Endothelial cell of umbilical vein (primary cell): Measurements from ENCODE around the gene EPDR1. TPM values are rescaled to one million over a fixed set of nuclear protein-coding genes. Genes with fewer than 3 reads are reported as not detected.

ENCODE experiments used
- BruUV-seq: library from RNA; stranded (reverse); fragments of 400-500 nt; replicated peaks from 2 replicates; lab custom pipeline; 2021; lab: Mats Ljungman, UMichigan
- CTCF ChIA-PET: fragments of 300-600, 350-600 bp; sonication (Branson Sonifier 250); formaldehyde crosslinking; loops from one replicate; lab custom pipeline; 2021; ENCODE audit warnings: antibody characterized with exemption, inconsistent platforms; lab: Charles Lee
- POLR2A ChIA-PET: fragments of 300-600, 350-600 bp; sonication (Branson Sonifier 250); formaldehyde crosslinking; loops from one replicate; lab custom pipeline; 2021; ENCODE audit warnings: antibody characterized with exemption, inconsistent platforms; lab: Charles Lee
- DNase-seq: peaks from one replicate; pipeline ENCODE4 v3.0.0-alpha.2; 2011; ENCODE audit warnings: low read depth, low spot score
- FAIRE-seq: peaks from 2 replicates; lab custom pipeline; 2011; peaks lifted over from hg19 to GRCh38; lab: Jason Lieb, UNC
- H2AFZ ChIP-seq: 2 replicates; pipeline ENCODE4 v1.6.0; 2012; ENCODE audit warnings: low read depth, low read length, control low read depth, inconsistent platforms
- H3K27ac ChIP-seq: 2 replicates; pipeline ENCODE4 v1.5.1; 2011; ENCODE audit warnings: low read depth, mild to moderate bottlenecking, control low read depth, low read length, moderate library complexity; ENCODE audit not compliant: insufficient read depth
- H3K27me3 ChIP-seq, 2 experiments: 2 replicates each; pipeline versions ENCODE4 v1.6.0 to v1.6.1; 2011; ENCODE audit warnings: low read length in 2 of 2, mixed read lengths in 1 of 2; ENCODE audit not compliant: control insufficient read depth in 2 of 2, insufficient read depth in 2 of 2
- H3K36me3 ChIP-seq, 2 experiments: 2 replicates in 1 of 2; 3 replicates in 1 of 2; pipeline ENCODE4 v1.5.1; 2011; ENCODE audit warnings: low read length in 2 of 2, mild to moderate bottlenecking in 1 of 2, moderate library complexity in 1 of 2; ENCODE audit not compliant: control insufficient read depth in 2 of 2, insufficient read depth in 2 of 2; ENCODE audit errors: extremely low read depth in 1 of 2
- H3K4me1 ChIP-seq: 3 replicates; pipeline ENCODE4 v1.5.1; 2011; ENCODE audit warnings: mild to moderate bottlenecking, low read length; ENCODE audit not compliant: control insufficient read depth, insufficient read depth; ENCODE audit errors: extremely low read depth
- H3K4me2 ChIP-seq: 2 replicates; pipeline ENCODE4 v1.6.1; 2011; ENCODE audit warnings: low read length, control low read depth, mixed read lengths; ENCODE audit not compliant: insufficient read depth
- H3K4me3 ChIP-seq, 3 experiments: fragments of 200-600 bp in 1 of 3; sonication (generic), shearing (Covaris generic) in 1 of 3; replicated peaks in 1 of 3; 2 replicates each; pipeline ENCODE4 v1.5.1; 2011 to 2016; ENCODE audit warnings: control low read depth in 3 of 3, low read length in 3 of 3, mild to moderate bottlenecking in 2 of 3, inconsistent platforms in 1 of 3, low read depth in 1 of 3, moderate library complexity in 1 of 3; ENCODE audit not compliant: insufficient read depth in 1 of 3
- H3K79me2 ChIP-seq: 2 replicates; pipeline ENCODE4 v1.6.0; 2012; ENCODE audit warnings: low read length, inconsistent platforms; ENCODE audit not compliant: control insufficient read depth, insufficient read depth
- H3K9ac ChIP-seq: replicated peaks from 2 replicates; pipeline ENCODE3; 2011; ENCODE audit warnings: low read length, control low read depth; ENCODE audit not compliant: insufficient read depth; ENCODE audit errors: extremely low read depth
- H3K9me1 ChIP-seq: replicated peaks from 3 replicates; pipeline ENCODE4 v1.6.0; 2011; ENCODE audit warnings: mild to moderate bottlenecking, low read length; ENCODE audit not compliant: control insufficient read depth, insufficient read depth; ENCODE audit errors: extremely low read depth
- H3K9me3 ChIP-seq: replicated peaks from 2 replicates; pipeline ENCODE4 v1.5.1; 2012; ENCODE audit warnings: low read length, inconsistent platforms; ENCODE audit not compliant: control insufficient read depth, insufficient read depth
- H4K20me1 ChIP-seq: replicated peaks from 2 replicates; pipeline ENCODE3; 2011; ENCODE audit warnings: mild to moderate bottlenecking, low read length; ENCODE audit not compliant: control insufficient read depth, insufficient read depth; ENCODE audit errors: extremely low read depth
- EZH2 ChIP-seq: IDR thresholded peaks from 2 replicates; pipeline ENCODE4 v1.6.1; 2012; ENCODE audit warnings: borderline replicate concordance, low read depth, mild to moderate bottlenecking, moderate library complexity, low read length, inconsistent platforms; ENCODE audit not compliant: severe bottlenecking
- FOS ChIP-seq: IDR thresholded peaks from 2 replicates; pipeline ENCODE4 v1.6.1; 2011; ENCODE audit warnings: mild to moderate bottlenecking, low read length, moderate library complexity, borderline replicate concordance; ENCODE audit not compliant: insufficient read depth
- GATA2 ChIP-seq: IDR thresholded peaks from 2 replicates; pipeline ENCODE4 v1.7.0; 2011; ENCODE audit warnings: low read depth, mild to moderate bottlenecking, moderate library complexity, mixed read lengths, low read length; ENCODE audit not compliant: insufficient read length, insufficient read depth
- JUN ChIP-seq: IDR thresholded peaks from 2 replicates; pipeline ENCODE4 v1.6.1; 2011; ENCODE audit warnings: borderline replicate concordance, low read depth; ENCODE audit not compliant: insufficient read length, insufficient read depth
- MAX ChIP-seq: IDR thresholded peaks from 2 replicates; pipeline ENCODE4 v1.6.1; 2011; ENCODE audit not compliant: insufficient read depth, insufficient read length
- MYC ChIP-seq: IDR thresholded peaks from one replicate; pipeline ENCODE4 v1.6.1; 2011; ENCODE audit warnings: mild to moderate bottlenecking, low read depth, low read length
- POLR2A ChIP-seq: IDR thresholded peaks from 2 replicates; pipeline ENCODE4 v1.6.1; 2012; ENCODE audit warnings: low read depth, mild to moderate bottlenecking, control low read depth, low read length
- POLR2AphosphoS5 ChIP-seq: IDR thresholded peaks from 2 replicates; pipeline ENCODE4 v1.6.1; 2012; ENCODE audit warnings: low read depth, mild to moderate bottlenecking, control low read depth, low read length, moderate library complexity; ENCODE audit not compliant: insufficient read depth
- dilution Hi-C: fragments of 300-500 bp; cut with MboI; formaldehyde crosslinking; loops from one replicate; pipeline ENCODE4 v1.15.0; 2019; ENCODE audit warnings: low sequenced_read_pairs; ENCODE audit not compliant: extremely low pct_ligation_motif_present
- intact Hi-C: fragments of 100-400 bp; cut with micrococcal nuclease; formaldehyde crosslinking; loops from one replicate; pipeline ENCODE4 v1.10.0; 2022
- polyA plus RNA-seq, 4 experiments: library from polyadenylated mRNA; depleted of rRNA in 3 of 4; stranded (reverse) in 3 of 4; unstranded in 1 of 4; fragments of >200 nt; gene quantifications; 2 replicates each; pipeline versions ENCODE4 v1.2.1 to v1.2.3, GENCODE V29; 2011 to 2012; ENCODE audit warnings: missing spikeins in 1 of 4
- total RNA-seq: library from RNA; stranded (reverse); gene quantifications from 2 replicates; pipeline ENCODE4 v1.2.3, GENCODE V29; 2021
- TF ChIP-seq, protein P1 (sequence below), 2 donors: IDR thresholded peaks; 1 replicate in 1 of 2; 2 replicates in 1 of 2; pipeline ENCODE4 v1.5.1; 2011; ENCODE audit warnings: low read length in 2 of 2, mild to moderate bottlenecking in 2 of 2, moderate library complexity in 2 of 2, control low read depth in 1 of 2, inconsistent platforms in 1 of 2, low read depth in 1 of 2; ENCODE audit not compliant: insufficient read depth in 1 of 2; ENCODE audit errors: extremely low read depth in 1 of 2

EPDR1 gene
- total and polyA plus RNA-seq, 2 donors (not counting 3 experiments of a cell fraction or from before 2014, with no cell fraction given), result 0.40 to 0.66 TPM

GRCh38 chr7:37923996-37924395, 3.6 kb downstream of the EPDR1 start:
- no peak for FAIRE-seq
- intact Hi-C loops, result no loop called here
- no peak for DNase-seq
- Histone ChIP-seq H3K4me1 (no peaks in the 10 kb centered on the region), H4K20me1 (no peaks in the 10 kb centered on the region), H3K4me3 (no peak overlapping the region), H3K9me1 (no peaks in the 10 kb centered on the region), H3K4me2 (no peak overlapping the region), H3K9me3 (no peaks in the 10 kb centered on the region), H3K27ac (no peak overlapping the region), H2AFZ (no peak overlapping the region), H3K27me3 (peaks cover 10 to 20% of the 10 kb centered on the region in 2 experiments), H3K9ac (no peak overlapping the region), H3K79me2 (no peaks in the 10 kb centered on the region), H3K36me3 (no peaks in the 10 kb centered on the region)
- dilution Hi-C loops, result no loop called here
- ChIA-PET POLR2A (no interaction called here), CTCF (no interaction called here)
- BruUV-seq, result no TSS peak
- TF ChIP-seq JUN, result no peak
- no peak for TF ChIP-seq EZH2
- TF ChIP-seq GATA2, result no peak
- no peak for TF ChIP-seq POLR2A
- no peak for TF ChIP-seq MAX
- no peak for TF ChIP-seq MYC
- no peak for TF ChIP-seq POLR2AphosphoS5
- no peak for TF ChIP-seq FOS
- TF ChIP-seq, protein P1, sequence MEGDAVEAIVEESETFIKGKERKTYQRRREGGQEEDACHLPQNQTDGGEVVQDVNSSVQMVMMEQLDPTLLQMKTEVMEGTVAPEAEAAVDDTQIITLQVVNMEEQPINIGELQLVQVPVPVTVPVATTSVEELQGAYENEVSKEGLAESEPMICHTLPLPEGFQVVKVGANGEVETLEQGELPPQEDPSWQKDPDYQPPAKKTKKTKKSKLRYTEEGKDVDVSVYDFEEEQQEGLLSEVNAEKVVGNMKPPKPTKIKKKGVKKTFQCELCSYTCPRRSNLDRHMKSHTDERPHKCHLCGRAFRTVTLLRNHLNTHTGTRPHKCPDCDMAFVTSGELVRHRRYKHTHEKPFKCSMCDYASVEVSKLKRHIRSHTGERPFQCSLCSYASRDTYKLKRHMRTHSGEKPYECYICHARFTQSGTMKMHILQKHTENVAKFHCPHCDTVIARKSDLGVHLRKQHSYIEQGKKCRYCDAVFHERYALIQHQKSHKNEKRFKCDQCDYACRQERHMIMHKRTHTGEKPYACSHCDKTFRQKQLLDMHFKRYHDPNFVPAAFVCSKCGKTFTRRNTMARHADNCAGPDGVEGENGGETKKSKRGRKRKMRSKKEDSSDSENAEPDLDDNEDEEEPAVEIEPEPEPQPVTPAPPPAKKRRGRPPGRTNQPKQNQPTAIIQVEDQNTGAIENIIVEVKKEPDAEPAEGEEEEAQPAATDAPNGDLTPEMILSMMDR (IDR thresholded peaks at IDR 0.05; ENCODE audit: extremely low read depth in 1 of 2, insufficient read depth in 1 of 2, low read depth in 1 of 2, low read length in 2 of 2), result no peak
